Endothelial cell of umbilical vein (primary cell): Measurements from ENCODE around the gene TSPAN5.

ENCODE experiments used
- CTCF ChIP-seq, 2 donors: IDR thresholded peaks; 1 replicate in 1 of 2; 2 replicates in 1 of 2; pipeline ENCODE4 v1.5.1; 2011; ENCODE audit warnings: low read length in 2 of 2, mild to moderate bottlenecking in 2 of 2, moderate library complexity in 2 of 2, control low read depth in 1 of 2, inconsistent platforms in 1 of 2, low read depth in 1 of 2; ENCODE audit not compliant: insufficient read depth in 1 of 2; ENCODE audit errors: extremely low read depth in 1 of 2
- MYC ChIP-seq: IDR thresholded peaks from one replicate; pipeline ENCODE4 v1.6.1; 2011; ENCODE audit warnings: mild to moderate bottlenecking, low read depth, low read length
- POLR2AphosphoS5 ChIP-seq: IDR thresholded peaks from 2 replicates; pipeline ENCODE4 v1.6.1; 2012; ENCODE audit warnings: low read depth, mild to moderate bottlenecking, control low read depth, low read length, moderate library complexity; ENCODE audit not compliant: insufficient read depth

DNA sequence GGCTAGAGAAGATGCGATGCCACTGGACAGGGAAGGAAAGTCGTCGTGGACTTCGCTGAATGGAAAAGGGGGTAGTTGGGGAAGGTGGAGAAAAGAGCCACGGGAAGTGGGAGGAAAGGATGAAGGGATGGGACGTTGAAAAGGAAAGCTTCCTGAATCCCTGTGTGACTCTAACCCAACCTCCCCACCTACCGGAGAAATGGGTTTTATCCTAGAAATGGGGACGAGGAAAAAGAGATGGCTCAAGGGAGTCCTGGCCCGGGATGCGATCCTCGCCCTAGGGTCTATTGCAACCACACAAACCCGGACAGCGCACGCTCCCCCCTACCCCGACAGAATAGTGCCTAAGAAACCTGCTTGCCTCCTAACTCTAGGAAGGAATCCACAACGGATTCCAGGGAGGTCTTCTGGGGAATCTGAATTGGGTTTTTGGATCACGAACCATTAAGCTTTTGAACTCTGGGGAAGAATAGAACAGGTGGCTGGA lies 738 bp upstream of the TSPAN5 start:
- TF ChIP-seq CTCF (IDR thresholded peaks at IDR 0.05; ENCODE audit: extremely low read depth in 1 of 2, insufficient read depth in 1 of 2, low read depth in 1 of 2, low read length in 2 of 2), result no peak
- no peak for TF ChIP-seq MYC
- no peak for TF ChIP-seq POLR2AphosphoS5
